ENCODE results near the gene KIAA1328.

The KIAA1328 gene

GRCh38 chr18:37222999-37223378 lies 394.1 kb downstream of the KIAA1328 start:
- no peak overlapping the region for H3K4me3 ChIP-seq (ENCODE audit: low read depth, low read length)
- TF ChIP-seq, protein P1, sequence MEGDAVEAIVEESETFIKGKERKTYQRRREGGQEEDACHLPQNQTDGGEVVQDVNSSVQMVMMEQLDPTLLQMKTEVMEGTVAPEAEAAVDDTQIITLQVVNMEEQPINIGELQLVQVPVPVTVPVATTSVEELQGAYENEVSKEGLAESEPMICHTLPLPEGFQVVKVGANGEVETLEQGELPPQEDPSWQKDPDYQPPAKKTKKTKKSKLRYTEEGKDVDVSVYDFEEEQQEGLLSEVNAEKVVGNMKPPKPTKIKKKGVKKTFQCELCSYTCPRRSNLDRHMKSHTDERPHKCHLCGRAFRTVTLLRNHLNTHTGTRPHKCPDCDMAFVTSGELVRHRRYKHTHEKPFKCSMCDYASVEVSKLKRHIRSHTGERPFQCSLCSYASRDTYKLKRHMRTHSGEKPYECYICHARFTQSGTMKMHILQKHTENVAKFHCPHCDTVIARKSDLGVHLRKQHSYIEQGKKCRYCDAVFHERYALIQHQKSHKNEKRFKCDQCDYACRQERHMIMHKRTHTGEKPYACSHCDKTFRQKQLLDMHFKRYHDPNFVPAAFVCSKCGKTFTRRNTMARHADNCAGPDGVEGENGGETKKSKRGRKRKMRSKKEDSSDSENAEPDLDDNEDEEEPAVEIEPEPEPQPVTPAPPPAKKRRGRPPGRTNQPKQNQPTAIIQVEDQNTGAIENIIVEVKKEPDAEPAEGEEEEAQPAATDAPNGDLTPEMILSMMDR (IDR thresholded peaks at IDR 0.05; ENCODE audit: low read depth, low read length) = no peak

DNA sequence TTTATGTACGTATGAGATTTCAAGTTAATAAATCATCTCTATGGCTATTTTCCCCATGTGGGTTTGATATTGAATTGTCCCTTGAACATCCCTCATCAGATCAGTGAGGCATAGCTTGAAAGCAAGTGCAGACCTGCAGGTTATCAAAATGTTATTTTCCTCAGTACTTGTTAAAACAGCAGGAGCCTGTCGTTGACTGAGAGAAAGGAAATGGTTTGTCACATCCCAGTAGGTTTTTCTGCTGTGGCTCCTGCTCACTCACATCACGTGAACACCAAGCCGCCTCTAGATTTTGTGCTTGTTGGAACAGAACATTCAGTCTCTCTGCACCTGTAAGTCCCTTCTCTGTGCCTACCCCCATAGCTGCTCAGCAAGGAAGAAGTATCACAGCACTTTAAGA lies 396.4 kb downstream of the KIAA1328 start:
- H3K4me3 ChIP-seq (ENCODE audit: low read depth, low read length) = no peak overlapping the region
- TF ChIP-seq, protein P1 (IDR thresholded peaks at IDR 0.05; ENCODE audit: low read depth, low read length) = no peak

DNA sequence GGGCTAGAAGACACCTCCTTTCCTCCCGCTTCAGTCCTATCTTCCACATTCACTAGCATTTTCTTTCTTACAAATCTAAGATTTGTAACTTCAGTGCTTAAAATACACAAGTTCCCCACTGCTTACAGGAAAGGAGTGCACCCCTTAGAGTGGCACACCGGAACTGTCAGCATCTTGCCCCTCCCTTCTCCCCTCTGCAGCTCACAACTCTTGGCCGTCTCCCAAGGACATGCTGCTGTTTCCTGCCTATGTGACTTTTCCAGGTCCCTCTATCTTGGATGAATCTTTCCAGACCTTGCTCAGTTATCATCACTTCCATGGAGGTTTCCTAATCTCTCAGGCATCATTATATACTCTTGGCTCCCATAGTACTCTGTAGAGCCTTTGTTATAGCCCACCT lies 401.8 kb downstream of the KIAA1328 start:
- TF ChIP-seq, protein P1 (IDR thresholded peaks at IDR 0.05; ENCODE audit: low read depth, low read length) = no peak
- H3K4me3 ChIP-seq (ENCODE audit: low read depth, low read length) = no peak overlapping the region

GRCh38 chr18:37231251-37231650 lies 402.3 kb downstream of the KIAA1328 start:
- no peak overlapping the region for H3K4me3 ChIP-seq (ENCODE audit: low read depth, low read length)
- TF ChIP-seq, protein P1 (IDR thresholded peaks at IDR 0.05; ENCODE audit: low read depth, low read length) = no peak

- no peak overlapping the region for H3K4me3 ChIP-seq (ENCODE audit: low read depth, low read length)
- TF ChIP-seq, protein P1 (IDR thresholded peaks at IDR 0.05; ENCODE audit: low read depth, low read length) = no peak
These were observed 406.7 kb downstream of the KIAA1328 start for GRCh38 chr18:37235583-37235982.

- TF ChIP-seq, protein P1 (IDR thresholded peaks at IDR 0.05; ENCODE audit: low read depth, low read length) = no peak
- H3K4me3 ChIP-seq (ENCODE audit: low read depth, low read length) = no peak overlapping the region
These were observed 409.6 kb downstream of the KIAA1328 start for GRCh38 chr18:37238282-37239108.

DNA sequence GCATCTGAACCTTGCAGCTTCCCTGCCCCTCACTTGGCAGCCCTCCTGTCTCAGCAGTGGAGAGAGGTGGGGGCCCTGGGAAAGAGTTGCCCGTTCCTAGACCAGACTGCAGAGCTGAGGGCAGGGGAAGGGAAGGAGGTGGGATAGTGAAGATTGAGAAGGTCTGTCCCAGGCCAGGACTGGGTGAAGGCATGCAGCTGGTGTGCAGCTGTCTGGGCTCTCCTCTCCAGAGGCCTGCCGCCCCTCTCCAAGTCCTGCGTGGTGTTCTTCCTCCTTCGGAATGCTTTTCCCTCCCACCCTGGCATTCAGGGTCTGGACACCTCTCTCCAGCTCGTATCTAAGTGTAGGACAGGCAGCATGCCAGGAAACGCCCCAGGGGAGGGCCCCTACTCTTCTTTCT lies 413.2 kb downstream of the KIAA1328 start:
- H3K4me3 ChIP-seq (ENCODE audit: low read depth, low read length) = no peak overlapping the region
- TF ChIP-seq, protein P1 (IDR thresholded peaks at IDR 0.05; ENCODE audit: low read depth, low read length) = no peak

All from WI38 (cell line).